ENCODE measurements around the gene ALG11.

GRCh38 chr13:52001120-52001731 is 11.0 kb upstream of the ALG11 start:
- TF ChIP-seq, protein P1, sequence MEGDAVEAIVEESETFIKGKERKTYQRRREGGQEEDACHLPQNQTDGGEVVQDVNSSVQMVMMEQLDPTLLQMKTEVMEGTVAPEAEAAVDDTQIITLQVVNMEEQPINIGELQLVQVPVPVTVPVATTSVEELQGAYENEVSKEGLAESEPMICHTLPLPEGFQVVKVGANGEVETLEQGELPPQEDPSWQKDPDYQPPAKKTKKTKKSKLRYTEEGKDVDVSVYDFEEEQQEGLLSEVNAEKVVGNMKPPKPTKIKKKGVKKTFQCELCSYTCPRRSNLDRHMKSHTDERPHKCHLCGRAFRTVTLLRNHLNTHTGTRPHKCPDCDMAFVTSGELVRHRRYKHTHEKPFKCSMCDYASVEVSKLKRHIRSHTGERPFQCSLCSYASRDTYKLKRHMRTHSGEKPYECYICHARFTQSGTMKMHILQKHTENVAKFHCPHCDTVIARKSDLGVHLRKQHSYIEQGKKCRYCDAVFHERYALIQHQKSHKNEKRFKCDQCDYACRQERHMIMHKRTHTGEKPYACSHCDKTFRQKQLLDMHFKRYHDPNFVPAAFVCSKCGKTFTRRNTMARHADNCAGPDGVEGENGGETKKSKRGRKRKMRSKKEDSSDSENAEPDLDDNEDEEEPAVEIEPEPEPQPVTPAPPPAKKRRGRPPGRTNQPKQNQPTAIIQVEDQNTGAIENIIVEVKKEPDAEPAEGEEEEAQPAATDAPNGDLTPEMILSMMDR (IDR thresholded peaks at IDR 0.05; ENCODE audit: low read length): peak; percentile 76
- no peak for TF ChIP-seq EZH2 (IDR thresholded peaks at IDR 0.05; ENCODE audit: borderline replicate concordance, low read length)
